NCI-H1694 treated with DMSO at 0.1 percent for 48 hours (cell line): Measurements from ENCODE around the gene IFNA21.
"Not testable (repeated sequence)": the region's sequence is repeated elsewhere in the genome, so short reads cannot be mapped to it uniquely, and the experiment has no call there.

ENCODE experiments used
- DNase-seq: peaks from one replicate; lab custom pipeline; 2025; lab: John Stamatoyannopoulos, UW

The IFNA21 gene

GRCh38 chr9:21141427-21141882 lies 25.0 kb downstream of the IFNA21 start, which contains the start of gene IFNW1:
TSS of gene IFNW1 (minus strand) at chr9:21141832. CDS start at chr9:21141570, 262 bp downstream.
- DNase-seq: no peak

- DNase-seq: no peak
Measured at GRCh38 chr9:21137020-21137419, 29.4 kb downstream of the IFNA21 start.

DNA sequence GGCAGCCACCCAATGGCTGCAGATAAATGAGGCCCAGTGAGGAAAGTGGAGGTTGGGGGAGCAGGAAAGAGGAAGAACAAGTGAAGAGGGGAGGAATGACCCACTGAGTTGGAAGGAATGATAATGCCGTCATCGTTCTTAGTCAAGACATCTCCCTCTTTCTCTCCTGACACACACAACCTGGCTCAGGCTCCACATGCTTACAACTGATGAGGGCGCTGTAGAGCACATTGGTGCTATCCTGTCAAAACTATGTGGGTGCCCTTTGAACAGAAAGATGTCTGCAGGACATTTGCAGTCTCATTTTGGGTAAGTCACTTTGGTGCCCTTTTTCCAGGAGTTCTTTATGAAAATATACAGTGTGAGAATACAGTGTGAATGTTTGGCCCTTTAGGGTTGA lies 30.7 kb downstream of the IFNA21 start:
- no peak for DNase-seq

DNA sequence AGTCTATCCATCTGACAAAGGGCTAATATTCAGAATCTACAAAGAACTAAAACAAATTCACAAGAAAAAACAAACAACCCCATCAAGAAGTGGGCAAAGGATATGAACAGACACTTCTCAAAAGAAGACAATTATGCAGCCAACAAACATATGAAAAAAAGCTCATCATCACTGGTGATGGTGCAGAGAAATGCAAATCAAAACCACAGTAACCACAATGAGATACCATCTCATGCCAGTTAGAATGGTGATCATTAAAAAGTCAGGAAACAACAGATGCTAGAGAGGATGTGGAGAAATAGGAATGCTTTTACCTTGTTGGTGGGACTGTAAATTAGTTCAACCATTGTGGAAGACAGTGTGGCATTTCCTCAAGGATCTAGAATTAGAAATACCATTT lies 38.3 kb downstream of the IFNA21 start:
- not testable (repeated sequence) for DNase-seq

DNA sequence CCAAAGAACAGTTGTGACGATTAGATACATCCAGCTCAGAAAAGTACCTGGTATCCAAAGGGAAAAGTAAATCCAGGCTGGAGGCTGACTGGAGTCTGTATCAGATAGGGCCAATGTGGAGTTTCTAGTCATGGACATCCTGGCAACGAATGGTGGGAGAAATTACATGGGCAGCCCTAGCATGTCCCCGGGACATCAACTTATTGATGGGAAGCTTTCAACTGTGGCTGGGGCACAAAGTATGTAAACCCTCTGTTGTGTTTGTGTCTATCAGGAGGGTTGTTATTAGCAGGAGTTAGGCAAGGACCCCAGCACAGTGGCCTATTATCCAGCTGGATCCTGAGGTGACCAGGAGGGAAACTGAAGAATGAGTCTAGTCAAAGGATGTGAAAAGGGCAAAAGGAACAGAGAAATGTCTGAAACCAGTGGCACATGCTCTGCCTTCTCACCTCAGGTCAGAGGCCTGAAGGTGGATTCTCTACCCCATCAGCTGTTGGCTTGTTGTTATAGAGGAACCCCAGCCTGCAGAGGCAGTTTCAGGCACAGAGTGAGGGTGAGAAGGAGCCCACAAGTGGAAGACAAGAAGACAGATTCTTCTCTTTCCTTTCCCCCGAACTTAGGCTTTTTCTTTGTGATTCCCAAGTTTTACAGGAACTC lies 44.7 kb downstream of the IFNA21 start:
- no peak for DNase-seq

DNA sequence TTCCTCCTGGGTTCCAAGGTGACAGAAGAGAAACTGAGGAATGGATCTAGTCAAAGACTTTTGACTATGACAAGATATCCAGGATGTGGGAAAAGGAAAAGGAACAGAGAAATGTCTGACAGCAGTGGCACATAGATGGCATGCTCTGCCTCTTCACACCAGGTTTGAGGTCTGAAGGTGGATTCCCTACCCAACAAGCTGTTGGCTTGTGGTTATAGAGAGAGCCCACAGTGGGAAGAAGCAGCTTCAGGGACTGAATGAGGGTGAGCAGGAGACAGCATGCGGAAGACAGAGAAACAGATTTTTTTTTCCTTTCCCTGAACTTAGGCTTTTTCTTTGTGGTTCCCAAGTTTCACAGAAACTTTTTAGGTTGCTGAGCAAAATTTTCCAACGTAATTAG lies 45.4 kb downstream of the IFNA21 start:
- DNase-seq: no peak

- no peak for DNase-seq
Measured at GRCh38 chr9:21119093-21119770, 47.2 kb downstream of the IFNA21 start.
